ENCODE measurements around the gene NBAS. TPM values are rescaled to one million over a fixed set of nuclear protein-coding genes. Genes with fewer than 3 reads are reported as not detected.
"Not testable (repeated sequence)": the region's sequence is repeated elsewhere in the genome, so short reads cannot be mapped to it uniquely, and the experiment has no call there.

NBAS gene
- total RNA-seq, 4 donors from 2014 or later = 22.8 to 32.0 (median 23.7) TPM

DNA sequence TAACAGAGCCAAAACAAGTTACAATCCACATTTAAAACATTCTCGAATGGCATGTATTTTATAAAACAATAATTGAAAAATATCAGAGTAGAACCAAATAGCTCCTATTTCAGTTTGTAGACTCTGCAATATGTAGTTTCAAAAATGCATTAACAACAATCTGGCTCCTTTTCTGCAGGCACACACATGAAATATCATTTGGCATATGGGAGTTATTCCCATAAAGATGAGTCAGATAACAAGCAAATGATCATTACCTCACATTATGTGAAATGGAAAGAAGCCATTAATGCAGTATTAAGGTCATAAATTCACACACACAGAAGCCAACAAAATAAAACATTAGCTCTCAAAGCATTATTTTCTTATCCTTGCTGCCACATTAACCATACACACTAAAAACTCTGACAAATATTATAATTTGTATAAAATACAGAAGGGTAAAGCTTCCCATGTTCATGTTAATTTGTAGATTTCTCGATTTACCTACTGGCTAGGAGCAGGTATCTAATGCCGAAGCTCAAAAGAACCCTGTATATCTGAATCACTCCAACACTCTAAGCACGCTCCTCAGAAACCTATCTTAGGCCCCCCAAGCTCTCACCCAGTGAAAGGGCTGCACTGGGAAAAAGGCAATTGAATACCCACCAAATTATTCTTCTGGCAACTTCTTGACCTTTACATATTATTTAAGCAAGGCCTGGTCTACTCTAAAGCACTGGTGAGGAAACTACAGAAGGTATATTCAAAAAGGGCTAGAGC, 13.8 kb downstream of the NBAS start:
- Histone ChIP-seq H3K36me3 (peaks cover 0 to 48% (median 0%) of the 10 kb centered on the region in 3 donors), H3K27ac (no peak overlapping the region), H3K9me3 (no peaks in the 10 kb centered on the region), H3K27me3 (no peaks in the 10 kb centered on the region), H3K4me1 (no peaks in the 10 kb centered on the region), H3K4me3 (no peak overlapping the region)
- no peak for TF ChIP-seq POLR2A (IDR thresholded peaks at IDR 0.05)
- TF ChIP-seq, protein P1, sequence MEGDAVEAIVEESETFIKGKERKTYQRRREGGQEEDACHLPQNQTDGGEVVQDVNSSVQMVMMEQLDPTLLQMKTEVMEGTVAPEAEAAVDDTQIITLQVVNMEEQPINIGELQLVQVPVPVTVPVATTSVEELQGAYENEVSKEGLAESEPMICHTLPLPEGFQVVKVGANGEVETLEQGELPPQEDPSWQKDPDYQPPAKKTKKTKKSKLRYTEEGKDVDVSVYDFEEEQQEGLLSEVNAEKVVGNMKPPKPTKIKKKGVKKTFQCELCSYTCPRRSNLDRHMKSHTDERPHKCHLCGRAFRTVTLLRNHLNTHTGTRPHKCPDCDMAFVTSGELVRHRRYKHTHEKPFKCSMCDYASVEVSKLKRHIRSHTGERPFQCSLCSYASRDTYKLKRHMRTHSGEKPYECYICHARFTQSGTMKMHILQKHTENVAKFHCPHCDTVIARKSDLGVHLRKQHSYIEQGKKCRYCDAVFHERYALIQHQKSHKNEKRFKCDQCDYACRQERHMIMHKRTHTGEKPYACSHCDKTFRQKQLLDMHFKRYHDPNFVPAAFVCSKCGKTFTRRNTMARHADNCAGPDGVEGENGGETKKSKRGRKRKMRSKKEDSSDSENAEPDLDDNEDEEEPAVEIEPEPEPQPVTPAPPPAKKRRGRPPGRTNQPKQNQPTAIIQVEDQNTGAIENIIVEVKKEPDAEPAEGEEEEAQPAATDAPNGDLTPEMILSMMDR (IDR thresholded peaks at IDR 0.05) = no peak
- DNase-seq = no peak
- intact Hi-C loops (cut with DNase I) = no loop called here
- whole genome bisulfite sequencing, 2 donors = 92 to 94% methylated on average over 4 of the region's 4 CpGs

DNA sequence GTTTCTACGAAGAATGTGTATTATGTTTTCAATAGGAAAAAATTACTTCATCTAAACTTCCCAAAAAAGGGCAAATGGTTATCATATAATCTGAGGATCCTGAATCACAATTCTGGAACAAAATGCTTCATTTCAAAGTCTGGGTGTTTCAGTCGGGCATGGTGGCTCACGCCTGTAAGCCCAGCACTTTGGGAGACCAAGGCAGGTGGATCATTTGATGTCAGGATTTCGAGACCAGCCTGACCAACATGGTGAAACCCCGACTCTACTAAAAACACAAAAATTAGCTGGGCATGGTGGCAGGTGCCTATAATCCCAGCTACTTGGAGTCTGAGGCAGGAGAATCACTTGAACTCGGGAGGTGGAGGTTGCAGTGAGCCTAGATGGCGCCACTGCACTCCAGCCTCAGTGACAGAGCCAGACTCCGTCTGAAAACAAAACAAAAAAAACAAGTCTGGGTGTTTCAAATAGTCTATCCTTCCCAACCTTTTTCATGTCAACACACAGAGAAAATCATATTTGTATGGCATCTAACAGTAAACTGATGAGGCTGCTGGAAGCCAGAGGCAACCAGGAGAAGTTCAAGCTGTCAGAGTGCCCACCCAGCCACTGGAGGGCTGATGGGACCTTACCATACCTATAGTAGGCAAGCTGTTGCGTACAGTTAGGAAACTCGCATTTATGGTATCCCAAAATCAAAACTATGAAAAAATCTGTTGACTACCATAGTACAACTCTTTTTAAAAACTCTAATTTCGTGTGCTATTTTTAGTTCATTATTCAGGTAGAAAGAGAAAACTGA, 14.6 kb downstream of the NBAS start:
- 83 to 92% methylated on average over 10 to 11 of the region's 11 CpGs for WGBS, 2 donors
- H3K36me3 ChIP-seq = peaks cover 0 to 42% (median 0%) of the 10 kb centered on the region in 3 donors
- no peaks in the 10 kb centered on the region for H3K27me3 ChIP-seq
- TF ChIP-seq, protein P1 (IDR thresholded peaks at IDR 0.05) = peak in 1 of 6 experiments; percentile 9
- TF ChIP-seq POLR2A (IDR thresholded peaks at IDR 0.05) = no peak
- intact Hi-C loops (cut with DNase I) = no loop called here
- H3K27ac ChIP-seq = no peak overlapping the region
- no peaks in the 10 kb centered on the region for H3K9me3 ChIP-seq
- DNase-seq = no peak
- H3K4me1 ChIP-seq = no peaks in the 10 kb centered on the region
- no peak overlapping the region for H3K4me3 ChIP-seq

DNA sequence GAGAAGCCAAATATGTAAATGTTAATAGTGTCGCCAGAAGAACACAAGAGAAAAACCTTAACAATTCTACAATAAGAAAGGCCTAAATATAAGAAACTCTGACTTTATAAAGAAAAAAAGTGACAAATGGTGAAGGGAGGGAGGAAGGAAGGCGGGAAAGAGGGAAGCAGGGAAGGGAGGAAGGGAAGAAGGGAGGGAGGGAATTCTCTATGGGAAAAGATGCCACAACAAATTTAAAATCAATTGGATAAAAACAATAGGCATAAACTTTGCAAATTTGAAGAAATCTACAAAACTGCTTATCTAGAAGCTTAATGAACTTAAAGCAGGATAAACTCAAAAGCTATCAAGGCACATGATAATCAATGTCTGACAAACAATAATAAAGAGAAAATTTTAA, 16.9 kb downstream of the NBAS start:
- H3K27me3 ChIP-seq = no peaks in the 10 kb centered on the region
- intact Hi-C loops (cut with DNase I) = no loop called here
- no peaks in the 10 kb centered on the region for H3K9me3 ChIP-seq
- no peaks in the 10 kb centered on the region for H3K4me1 ChIP-seq
- H3K4me3 ChIP-seq = no peak overlapping the region
- TF ChIP-seq POLR2A (IDR thresholded peaks at IDR 0.05) = no peak
- TF ChIP-seq, protein P1 (IDR thresholded peaks at IDR 0.05) = no peak
- 92 to 96% methylated on average over 2 of the region's 2 CpGs for WGBS, 2 donors
- H3K27ac ChIP-seq = no peak overlapping the region
- DNase-seq = no peak
- H3K36me3 ChIP-seq = peaks cover 0 to 23% (median 0%) of the 10 kb centered on the region in 3 donors

DNA sequence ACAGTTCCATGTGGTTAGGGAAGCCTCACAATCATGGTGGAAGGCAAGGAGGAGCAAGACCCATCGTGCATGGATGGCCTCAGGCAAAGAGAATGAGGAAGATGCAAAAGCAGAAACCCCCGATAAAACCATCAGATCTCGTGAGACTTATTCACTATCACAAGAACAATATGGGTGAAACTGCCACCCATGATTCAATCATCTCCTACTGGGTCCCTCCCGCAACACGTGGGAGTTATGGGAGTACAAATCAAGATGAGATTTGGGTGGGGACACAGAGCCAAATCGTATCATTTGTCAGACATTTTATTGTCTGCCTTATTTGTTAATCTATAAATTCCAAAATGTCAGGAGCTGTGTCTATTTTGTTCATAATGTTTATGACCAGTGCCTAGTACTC, 17.6 kb downstream of the NBAS start:
- H3K9me3 ChIP-seq = no peaks in the 10 kb centered on the region
- TF ChIP-seq POLR2A (IDR thresholded peaks at IDR 0.05) = no peak
- TF ChIP-seq, protein P1 (IDR thresholded peaks at IDR 0.05) = no peak
- 88 to 93% methylated on average over 6 of the region's 6 CpGs for WGBS, 2 donors
- DNase-seq = no peak
- no peaks in the 10 kb centered on the region for H3K4me1 ChIP-seq
- no peak overlapping the region for H3K27ac ChIP-seq
- no peak overlapping the region for H3K4me3 ChIP-seq
- H3K27me3 ChIP-seq = no peaks in the 10 kb centered on the region
- peaks cover 0 to 23% (median 0%) of the 10 kb centered on the region in 3 donors for H3K36me3 ChIP-seq
- intact Hi-C loops (cut with DNase I) = no loop called here

DNA sequence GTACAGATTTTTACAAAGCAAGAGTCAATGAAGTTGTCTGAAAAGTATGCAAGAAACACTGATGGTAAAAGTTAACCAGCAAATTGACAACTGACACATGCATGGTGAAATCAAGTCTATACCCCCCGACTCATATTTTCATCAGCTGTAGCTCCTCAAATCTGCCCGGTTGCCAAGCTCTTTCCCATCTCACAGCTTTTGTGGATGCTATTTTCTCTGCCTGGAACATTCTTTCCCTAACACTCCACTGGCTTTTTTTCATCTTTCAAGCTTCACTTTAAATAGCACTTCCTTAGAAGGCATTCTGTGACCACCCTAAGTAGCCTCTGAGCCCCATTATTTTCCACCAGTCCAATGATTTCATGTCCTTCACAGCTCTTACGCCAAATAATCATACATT, 18.1 kb downstream of the NBAS start:
- no peak for TF ChIP-seq POLR2A (IDR thresholded peaks at IDR 0.05)
- TF ChIP-seq, protein P1 (IDR thresholded peaks at IDR 0.05) = no peak
- WGBS, 2 donors = 87 to 88% methylated on average over 3 of the region's 3 CpGs
- intact Hi-C loops (cut with DNase I) = no loop called here

DNA sequence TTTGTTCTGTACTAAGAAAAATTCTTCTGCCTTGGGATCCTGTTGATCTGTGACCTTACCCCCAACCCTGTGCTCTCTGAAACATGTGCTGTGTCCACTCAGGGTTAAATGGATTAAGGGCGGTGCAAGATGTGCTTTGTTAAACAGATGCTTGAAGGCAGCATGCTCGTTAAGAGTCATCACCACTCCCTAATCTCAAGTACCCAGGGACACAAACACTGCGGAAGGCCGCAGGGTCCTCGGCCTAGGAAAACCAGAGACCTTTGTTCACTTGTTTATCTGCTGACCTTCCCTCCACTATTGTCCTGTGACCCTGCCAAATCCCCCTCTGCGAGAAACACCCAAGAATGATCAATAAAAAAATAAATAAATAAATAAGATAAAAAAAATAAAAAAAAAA, 18.9 kb downstream of the NBAS start:
- 50% methylated on average over 1 of the region's 6 CpGs; no CpG with 5 or more reads in 1 of the 2 donors for WGBS, 2 donors

More for the DNA sequence above, 18.1 kb downstream of the NBAS start:
- no peak overlapping the region for H3K27ac ChIP-seq
- no peak overlapping the region for H3K4me3 ChIP-seq
- H3K9me3 ChIP-seq = no peaks in the 10 kb centered on the region
- DNase-seq = no peak
- no peaks in the 10 kb centered on the region for H3K4me1 ChIP-seq
- no peaks in the 10 kb centered on the region for H3K27me3 ChIP-seq
- peaks cover 0 to 21% (median 0%) of the 10 kb centered on the region in 3 donors for H3K36me3 ChIP-seq

DNA sequence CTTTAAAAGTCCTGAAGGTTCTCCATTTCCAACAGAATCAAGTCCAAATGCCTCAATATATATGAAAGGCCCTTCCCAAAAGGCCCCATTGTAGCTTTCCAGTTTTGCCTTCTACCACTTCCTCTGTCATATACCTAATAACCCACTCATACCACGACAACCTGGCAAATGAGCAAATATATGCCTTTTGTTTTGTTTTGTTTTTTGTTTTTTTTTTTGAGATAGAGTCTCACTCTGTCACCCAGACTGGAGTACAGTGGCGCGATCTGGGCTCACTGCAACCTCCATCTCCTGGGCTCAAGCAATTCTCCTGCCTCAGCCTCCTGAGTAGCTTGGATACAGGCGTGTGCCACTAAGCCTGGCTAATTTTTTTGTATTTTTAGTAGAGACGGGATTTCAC, 20.6 kb downstream of the NBAS start:
- H3K4me3 ChIP-seq; H3K4me1 ChIP-seq; H3K9me3 ChIP-seq; DNase-seq; H3K27ac ChIP-seq; intact Hi-C loops (cut with DNase I); H3K27me3 ChIP-seq: not testable (repeated sequence)
- H3K36me3 ChIP-seq = peaks cover 0 to 26% (median 0%) of the 10 kb centered on the region in 3 donors
- WGBS, 2 donors = 77 to 82% methylated on average over 5 of the region's 5 CpGs

More for the DNA sequence above, 18.9 kb downstream of the NBAS start:
- H3K9me3 ChIP-seq; H3K4me1 ChIP-seq; intact Hi-C loops (cut with DNase I); H3K27me3 ChIP-seq; H3K4me3 ChIP-seq; DNase-seq; H3K27ac ChIP-seq: not testable (repeated sequence)
- peaks cover 0 to 18% (median 0%) of the 10 kb centered on the region in 3 donors for H3K36me3 ChIP-seq

Measured in esophagus squamous epithelium (tissue), 5 donors.